ENCODE results near the gene PPP2CA. TPM values are rescaled to one million over a fixed set of nuclear protein-coding genes. Genes with fewer than 3 reads are reported as not detected.

The PPP2CA gene
- total RNA-seq (ENCODE audit: low replicate concordance), result 76.6 and 137 TPM in 2 replicates

- peak; percentile 99 for DNase-seq (ENCODE audit: low read depth)
- no peak for TF ChIP-seq CTCF (IDR thresholded peaks at IDR 0.05; ENCODE audit: insufficient read depth, low read length)
- peak within 1 kb of the TSS; percentile 96 for H3K4me3 ChIP-seq (ENCODE audit: low read depth, low read length)
Observed at GRCh38 chr5:134225780-134226440, at the start of gene PPP2CA. Gene PPP2CA (minus strand): TSS chr5:134226073. CDS start chr5:134225861, 212 bp downstream.

- TF ChIP-seq CTCF (IDR thresholded peaks at IDR 0.05; ENCODE audit: insufficient read depth, low read length), result no peak
- no peak overlapping the region for H3K4me3 ChIP-seq (ENCODE audit: low read depth, low read length)
- DNase-seq (ENCODE audit: low read depth), result no peak
Observed at GRCh38 chr5:134273642-134274395, 47.9 kb upstream of the PPP2CA start.

- no peak for TF ChIP-seq CTCF (IDR thresholded peaks at IDR 0.05; ENCODE audit: insufficient read depth, low read length)
- no peak for DNase-seq (ENCODE audit: low read depth)
- no peak overlapping the region for H3K4me3 ChIP-seq (ENCODE audit: low read depth, low read length)
Observed at GRCh38 chr5:134271059-134271458, 45.2 kb upstream of the PPP2CA start.

- DNase-seq (ENCODE audit: low read depth), result no peak
- no peak for TF ChIP-seq CTCF (IDR thresholded peaks at IDR 0.05; ENCODE audit: insufficient read depth, low read length)
- H3K4me3 ChIP-seq (ENCODE audit: low read depth, low read length), result no peak overlapping the region
Observed at GRCh38 chr5:134268919-134269318, 43.0 kb upstream of the PPP2CA start.

GRCh38 chr5:134268019-134268601, 42.2 kb upstream of the PPP2CA start:
- no peak for TF ChIP-seq CTCF (IDR thresholded peaks at IDR 0.05; ENCODE audit: insufficient read depth, low read length)
- DNase-seq (ENCODE audit: low read depth), result no peak
- H3K4me3 ChIP-seq (ENCODE audit: low read depth, low read length), result no peak overlapping the region

GRCh38 chr5:134267366-134268018, 41.6 kb upstream of the PPP2CA start:
- no peak for TF ChIP-seq CTCF (IDR thresholded peaks at IDR 0.05; ENCODE audit: insufficient read depth, low read length)
- DNase-seq (ENCODE audit: low read depth), result no peak
- no peak overlapping the region for H3K4me3 ChIP-seq (ENCODE audit: low read depth, low read length)

Data from fibroblast of the aortic adventitia (primary cell).